HCT116 (cell line): ENCODE data around the gene LAMA1. TPM values are rescaled to one million over a fixed set of nuclear protein-coding genes. Genes with fewer than 3 reads are reported as not detected.

Experiments
- ATAC-seq: fragments of 200-7000 bp; cut with Tn5 transposase; 2 replicates; pipeline ENCODE4 v1.9.1; 2020; ENCODE audit warnings: mild to moderate bottlenecking, moderate library complexity
- BruUV-seq: library from RNA; stranded (reverse); fragments of 400-500 nt; replicated peaks from 2 replicates; lab custom pipeline; 2021; lab: Mats Ljungman, UMichigan
- CTCF ChIA-PET: fragments of 300-600 bp; sonication (Branson Sonifier 250); formaldehyde crosslinking; loops from one replicate; lab custom pipeline; 2021; ENCODE audit warnings: antibody characterized with exemption; lab: Charles Lee
- POLR2A ChIA-PET: fragments of 300-600, 350-600 bp; sonication (Branson Sonifier 250); formaldehyde crosslinking; loops from one replicate; lab custom pipeline; 2021; ENCODE audit warnings: antibody characterized with exemption; lab: Charles Lee
- RAD21 ChIA-PET, 2 experiments: fragments of 300-600 bp; sonication (Branson Sonifier 250); formaldehyde crosslinking; loops; one replicate each; lab custom pipeline; 2023; ENCODE audit warnings: low total read pairs in 2 of 2; ENCODE audit not compliant: uncharacterized antibody in 2 of 2, unreplicated experiment in 2 of 2, low non-redundant PET in 1 of 2; lab: Charles Lee
- DNase-seq: peaks from one replicate; pipeline ENCODE4 v3.0.0-alpha.2; 2010; ENCODE audit warnings: low read depth, low spot score
- H2AFZ ChIP-seq: fragments of 200-600 bp; shearing (Covaris generic), sonication (generic); 2 replicates; pipeline ENCODE4 v1.6.1; 2017; ENCODE audit warnings: low read depth, mixed run types, mixed read lengths, antibody characterized with exemption, low read length; ENCODE audit not compliant: poor library complexity, severe bottlenecking
- H3K27ac ChIP-seq: 2 replicates; pipeline ENCODE4 v1.5.1; 2012; ENCODE audit warnings: low read depth, low read length
- H3K27me3 ChIP-seq: fragments of 200-600 bp; sonication (generic); 2 replicates; pipeline ENCODE4 v1.6.1; 2016; ENCODE audit warnings: mixed run types, low read length, mixed read lengths; ENCODE audit not compliant: insufficient read depth
- H3K36me3 ChIP-seq, 2 experiments: fragments of 200-500 bp in 1 of 2; fragments of 200-600 bp in 1 of 2; sonication (Bioruptor generic) in 1 of 2; sonication (generic) in 1 of 2; 2 replicates each; pipeline versions ENCODE4 v1.5.1 to v1.6.1; 2014 to 2016; ENCODE audit warnings: low read length in 2 of 2, inconsistent platforms in 1 of 2, mixed read lengths in 1 of 2, mixed run types in 1 of 2; ENCODE audit not compliant: insufficient read depth in 2 of 2, control insufficient read depth in 1 of 2
- H3K4me1 ChIP-seq, 2 experiments: fragments of 200-600 bp in 1 of 2; sonication (generic) in 1 of 2; 2 replicates each; pipeline versions ENCODE4 v1.5.1 to v1.6.1; 2012 to 2017; ENCODE audit warnings: low read length in 2 of 2, inconsistent platforms in 1 of 2, mild to moderate bottlenecking in 1 of 2, mixed read lengths in 1 of 2, mixed run types in 1 of 2, moderate library complexity in 1 of 2; ENCODE audit not compliant: insufficient read depth in 2 of 2, control insufficient read depth in 1 of 2
- H3K4me2 ChIP-seq: fragments of 200-600 bp; sonication (generic); 2 replicates; pipeline ENCODE4 v1.6.1; 2017; ENCODE audit warnings: mixed run types, low read length, mixed read lengths
- H3K4me3 ChIP-seq, 2 experiments: fragments of 200-600 bp in 1 of 2; sonication (generic) in 1 of 2; replicated peaks in 1 of 2; 2 replicates each; pipeline ENCODE4 v1.5.1; 2011 to 2016; ENCODE audit warnings: low read length in 2 of 2, control low read depth in 1 of 2, low read depth in 1 of 2, mild to moderate bottlenecking in 1 of 2, mixed read lengths in 1 of 2, mixed run types in 1 of 2
- H3K79me2 ChIP-seq: fragments of 200-600 bp; sonication (generic); 2 replicates; pipeline ENCODE4 v1.6.1; 2017; ENCODE audit warnings: mild to moderate bottlenecking, mixed run types, low read length, moderate library complexity, mixed read lengths; ENCODE audit not compliant: insufficient read depth
- H3K9ac ChIP-seq: fragments of 200-600 bp; sonication (generic); 2 replicates; pipeline ENCODE4 v1.6.1; 2016; ENCODE audit warnings: low read length, mixed read lengths
- H3K9me2 ChIP-seq: fragments of 200-600 bp; sonication (generic), shearing (Covaris generic); 2 replicates; pipeline ENCODE4 v1.6.1; 2017; ENCODE audit warnings: mixed run types, mild to moderate bottlenecking, moderate library complexity; ENCODE audit not compliant: insufficient read depth
- H3K9me3 ChIP-seq, 2 experiments: fragments of 200-500 bp in 1 of 2; fragments of 200-600 bp in 1 of 2; sonication (Bioruptor generic) in 1 of 2; sonication (generic) in 1 of 2; 2 replicates each; pipeline ENCODE4 v1.6.1; 2014 to 2017; ENCODE audit warnings: low read length in 2 of 2, mixed read lengths in 2 of 2, inconsistent platforms in 1 of 2, low read depth in 1 of 2, mild to moderate bottlenecking in 1 of 2, mixed run types in 1 of 2, moderate library complexity in 1 of 2; ENCODE audit not compliant: control insufficient read depth in 1 of 2, insufficient read depth in 1 of 2
- H4K20me1 ChIP-seq: fragments of 200-600 bp; sonication (generic), shearing (Covaris generic); 2 replicates; pipeline ENCODE4 v1.6.1; 2017; ENCODE audit warnings: mixed run types, mild to moderate bottlenecking, moderate library complexity; ENCODE audit not compliant: insufficient read depth
- EZH2 ChIP-seq: fragments of 200-600 bp; sonication (generic); IDR thresholded peaks from 2 replicates; pipeline ENCODE4 v1.6.1; 2017; ENCODE audit warnings: antibody characterized with exemption, mixed run types
- FOSL1 ChIP-seq: IDR thresholded peaks from 2 replicates; pipeline ENCODE4 v1.6.1; 2012; ENCODE audit warnings: low read depth
- POLR2A ChIP-seq: IDR thresholded peaks from 2 replicates; pipeline ENCODE4 v1.7.0; 2011; ENCODE audit warnings: borderline replicate concordance; ENCODE audit not compliant: insufficient read depth, insufficient read length; ENCODE audit errors: extremely low read depth
- RAD21 ChIP-seq: IDR thresholded peaks from 2 replicates; pipeline ENCODE4 v1.6.1; 2012; ENCODE audit warnings: low read depth, mild to moderate bottlenecking
- SIN3A ChIP-seq: IDR thresholded peaks from 2 replicates; pipeline ENCODE4 v1.6.1; 2012; ENCODE audit warnings: low read depth
- SP1 ChIP-seq: IDR thresholded peaks from 2 replicates; pipeline ENCODE4 v1.6.1; 2012; ENCODE audit warnings: low read depth
- TCF7L2 ChIP-seq: IDR thresholded peaks from 2 replicates; pipeline ENCODE4 v1.7.0; 2011; ENCODE audit warnings: borderline replicate concordance, inconsistent platforms; ENCODE audit not compliant: insufficient read depth, insufficient read length; ENCODE audit errors: extremely low read depth
- YY1 ChIP-seq: IDR thresholded peaks from 2 replicates; pipeline ENCODE4 v1.6.1; 2011; ENCODE audit warnings: low read length, low read depth, moderate library complexity, mild to moderate bottlenecking; ENCODE audit not compliant: insufficient replicate concordance; ENCODE audit errors: extremely low read depth
- ZBTB33 ChIP-seq: IDR thresholded peaks from 2 replicates; pipeline ENCODE4 v1.6.1; 2011; ENCODE audit warnings: mild to moderate bottlenecking, low read length, moderate library complexity; ENCODE audit not compliant: insufficient replicate concordance; ENCODE audit errors: extremely low read depth
- ZFX ChIP-seq: fragments of 450-650 bp; IDR thresholded peaks from 2 replicates; pipeline ENCODE4 v1.6.1; 2017
- ZNF274 ChIP-seq: fragments of 200-500 bp; sonication (Bioruptor generic); IDR thresholded peaks from 2 replicates; pipeline ENCODE4 v1.6.1; 2014; ENCODE audit warnings: mild to moderate bottlenecking, low read depth, low read length, inconsistent platforms
- intact Hi-C: fragments of 100-400 bp; cut with micrococcal nuclease; formaldehyde crosslinking; loops from 2 replicates; pipeline ENCODE4 v1.10.0; 2022
- total RNA-seq: library from RNA; stranded (reverse); gene quantifications from one replicate; pipeline ENCODE4 v1.2.1, GENCODE V29; 2021; ENCODE audit not compliant: unreplicated experiment
- TF ChIP-seq, protein P1 (sequence below): IDR thresholded peaks from 2 replicates; pipeline ENCODE4 v1.6.1; 2012; ENCODE audit warnings: low read depth

Gene LAMA1
- total RNA-seq, 1 experiment from 2014 or later = 0.05 TPM

- no peak overlapping the region for H2AFZ ChIP-seq
- no peak overlapping the region for H3K4me2 ChIP-seq
- H3K4me3 ChIP-seq = no peak overlapping the region
- ChIA-PET CTCF (no interaction called here), POLR2A (no interaction called here), RAD21 (no interaction called here)
- no peaks in the 10 kb centered on the region for H3K36me3 ChIP-seq
- H3K27ac ChIP-seq = no peak overlapping the region
- intact Hi-C loops = no loop called here
- peaks cover 0 to 19% of the 10 kb centered on the region in 2 experiments; a peak in 2 of 4 replicates for H3K9me3 ChIP-seq
- no peaks in the 10 kb centered on the region for H3K27me3 ChIP-seq
- TF ChIP-seq RAD21 (no peak), FOSL1 (no peak), ZBTB33 (no peak), TCF7L2 (no peak), SIN3A (no peak), YY1 (no peak), ZNF274 (no peak), ZFX (no peak), SP1 (no peak), EZH2 (no peak), POLR2A (no peak)
- TF ChIP-seq, protein P1, sequence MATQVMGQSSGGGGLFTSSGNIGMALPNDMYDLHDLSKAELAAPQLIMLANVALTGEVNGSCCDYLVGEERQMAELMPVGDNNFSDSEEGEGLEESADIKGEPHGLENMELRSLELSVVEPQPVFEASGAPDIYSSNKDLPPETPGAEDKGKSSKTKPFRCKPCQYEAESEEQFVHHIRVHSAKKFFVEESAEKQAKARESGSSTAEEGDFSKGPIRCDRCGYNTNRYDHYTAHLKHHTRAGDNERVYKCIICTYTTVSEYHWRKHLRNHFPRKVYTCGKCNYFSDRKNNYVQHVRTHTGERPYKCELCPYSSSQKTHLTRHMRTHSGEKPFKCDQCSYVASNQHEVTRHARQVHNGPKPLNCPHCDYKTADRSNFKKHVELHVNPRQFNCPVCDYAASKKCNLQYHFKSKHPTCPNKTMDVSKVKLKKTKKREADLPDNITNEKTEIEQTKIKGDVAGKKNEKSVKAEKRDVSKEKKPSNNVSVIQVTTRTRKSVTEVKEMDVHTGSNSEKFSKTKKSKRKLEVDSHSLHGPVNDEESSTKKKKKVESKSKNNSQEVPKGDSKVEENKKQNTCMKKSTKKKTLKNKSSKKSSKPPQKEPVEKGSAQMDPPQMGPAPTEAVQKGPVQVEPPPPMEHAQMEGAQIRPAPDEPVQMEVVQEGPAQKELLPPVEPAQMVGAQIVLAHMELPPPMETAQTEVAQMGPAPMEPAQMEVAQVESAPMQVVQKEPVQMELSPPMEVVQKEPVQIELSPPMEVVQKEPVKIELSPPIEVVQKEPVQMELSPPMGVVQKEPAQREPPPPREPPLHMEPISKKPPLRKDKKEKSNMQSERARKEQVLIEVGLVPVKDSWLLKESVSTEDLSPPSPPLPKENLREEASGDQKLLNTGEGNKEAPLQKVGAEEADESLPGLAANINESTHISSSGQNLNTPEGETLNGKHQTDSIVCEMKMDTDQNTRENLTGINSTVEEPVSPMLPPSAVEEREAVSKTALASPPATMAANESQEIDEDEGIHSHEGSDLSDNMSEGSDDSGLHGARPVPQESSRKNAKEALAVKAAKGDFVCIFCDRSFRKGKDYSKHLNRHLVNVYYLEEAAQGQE = no peak
- TF ChIP-seq, all 23 proteins: peak for 0
- no peaks in the 10 kb centered on the region for H4K20me1 ChIP-seq
- no peaks in the 10 kb centered on the region for H3K9me2 ChIP-seq
- BruUV-seq = no TSS peak
- no peak overlapping the region for H3K9ac ChIP-seq
- DNase-seq = no peak
- H3K79me2 ChIP-seq = no peaks in the 10 kb centered on the region
- H3K4me1 ChIP-seq = no peaks in the 10 kb centered on the region
- ATAC-seq = no peak
These were observed 158.5 kb downstream of the LAMA1 start for GRCh38 chr18:6959110-6959509.
